ENCODE measurements around the gene RAP1A. TPM values are rescaled to one million over a fixed set of nuclear protein-coding genes. Genes with fewer than 3 reads are reported as not detected.
A peak's percentile ranks its signal among the peaks of the same experiment; 100 is the strongest.

Gene RAP1A
- polyA plus RNA-seq, 1 donor (not counting 4 experiments of a cell fraction or from before 2014, with no cell fraction given), result 70.3 TPM

DNA sequence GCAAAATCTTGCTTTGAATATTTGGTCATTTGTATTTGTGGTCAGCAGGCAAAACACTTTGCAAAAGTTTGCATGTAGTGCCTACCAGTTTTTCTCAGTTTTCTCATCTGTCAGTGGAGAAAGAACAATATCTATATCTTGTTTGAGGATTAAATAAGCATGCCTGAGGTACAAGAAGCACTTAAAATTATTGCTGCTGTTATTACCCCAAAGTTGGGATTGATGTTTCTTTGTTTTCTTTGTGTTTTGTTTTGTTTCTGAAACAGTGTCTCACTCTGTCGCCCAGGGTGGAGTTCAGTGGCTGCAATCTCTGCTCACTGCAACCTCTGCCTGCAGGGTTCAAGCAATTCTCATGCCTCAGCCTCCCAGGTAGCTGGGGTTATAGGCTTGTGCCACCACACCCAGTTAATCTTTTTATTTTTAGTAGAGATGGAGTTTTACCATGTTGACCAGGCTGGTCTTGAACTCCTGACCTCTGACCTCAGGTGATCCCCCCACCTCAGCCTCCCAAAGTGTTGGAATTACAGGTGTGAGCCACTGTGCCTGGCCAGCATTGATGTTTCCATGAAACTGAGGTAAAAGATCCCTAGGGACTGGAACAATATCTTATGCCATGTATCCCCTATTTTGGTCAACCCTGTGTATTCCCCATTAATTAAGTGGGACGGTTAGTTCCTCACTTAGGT lies 15.9 kb downstream of the RAP1A start:
- FAIRE-seq (no peak), DNase-seq (ENCODE audit: low read depth, low spot score) (no peak)
- TF ChIP-seq, protein P1, sequence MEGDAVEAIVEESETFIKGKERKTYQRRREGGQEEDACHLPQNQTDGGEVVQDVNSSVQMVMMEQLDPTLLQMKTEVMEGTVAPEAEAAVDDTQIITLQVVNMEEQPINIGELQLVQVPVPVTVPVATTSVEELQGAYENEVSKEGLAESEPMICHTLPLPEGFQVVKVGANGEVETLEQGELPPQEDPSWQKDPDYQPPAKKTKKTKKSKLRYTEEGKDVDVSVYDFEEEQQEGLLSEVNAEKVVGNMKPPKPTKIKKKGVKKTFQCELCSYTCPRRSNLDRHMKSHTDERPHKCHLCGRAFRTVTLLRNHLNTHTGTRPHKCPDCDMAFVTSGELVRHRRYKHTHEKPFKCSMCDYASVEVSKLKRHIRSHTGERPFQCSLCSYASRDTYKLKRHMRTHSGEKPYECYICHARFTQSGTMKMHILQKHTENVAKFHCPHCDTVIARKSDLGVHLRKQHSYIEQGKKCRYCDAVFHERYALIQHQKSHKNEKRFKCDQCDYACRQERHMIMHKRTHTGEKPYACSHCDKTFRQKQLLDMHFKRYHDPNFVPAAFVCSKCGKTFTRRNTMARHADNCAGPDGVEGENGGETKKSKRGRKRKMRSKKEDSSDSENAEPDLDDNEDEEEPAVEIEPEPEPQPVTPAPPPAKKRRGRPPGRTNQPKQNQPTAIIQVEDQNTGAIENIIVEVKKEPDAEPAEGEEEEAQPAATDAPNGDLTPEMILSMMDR (optimal IDR thresholded peaks at IDR 0.05 in 1 of 3, IDR thresholded peaks at IDR 0.05 in 1 of 3, conservative IDR thresholded peaks at IDR 0.05 in 1 of 3; ENCODE audit: extremely low read depth in 1 of 3, insufficient read depth in 2 of 3, low read length in 3 of 3), result no peak
- no peak overlapping the region for H3K4me2 ChIP-seq (ENCODE audit: control insufficient read depth, extremely low read depth, insufficient read depth, low read depth, low read length)
- no peak overlapping the region for H3K4me3 ChIP-seq (ENCODE audit: control insufficient read depth in 2 of 3, extremely low read depth in 1 of 3, insufficient read depth in 2 of 3, low read depth in 1 of 3, low read length in 3 of 3)
- H3K79me2 ChIP-seq (ENCODE audit: control insufficient read depth, insufficient read depth, low read length), result peaks cover 56% of the 10 kb centered on the region
- H3K36me3 ChIP-seq (ENCODE audit: control insufficient read depth in 2 of 2, extremely low read depth in 1 of 2, insufficient read depth in 2 of 2, low read length in 2 of 2), result no peaks in the 10 kb centered on the region
- no peak overlapping the region for H3K27ac ChIP-seq (ENCODE audit: control insufficient read depth, insufficient read depth, low read length)
- no peaks in the 10 kb centered on the region for H3K27me3 ChIP-seq (ENCODE audit: control insufficient read depth, extremely low read depth, insufficient read depth, low read length)
- no peak overlapping the region for H2AFZ ChIP-seq (ENCODE audit: control insufficient read depth, low read length)
- no peak overlapping the region for H3K9ac ChIP-seq (ENCODE audit: control insufficient read depth, extremely low read depth, insufficient read depth, low read length)
- dilution Hi-C loops (cut with MboI; ENCODE audit: extremely low pct_ligation_motif_present, low sequenced_read_pairs), result no loop called here
- H4K20me1 ChIP-seq (ENCODE audit: control insufficient read depth, extremely low read depth, insufficient read depth, low read length), result no peaks in the 10 kb centered on the region
- peaks cover 3% of the 10 kb centered on the region for H3K4me1 ChIP-seq (ENCODE audit: control insufficient read depth, extremely low read depth, insufficient read depth, low read length)
- H3K9me3 ChIP-seq (ENCODE audit: control insufficient read depth, low read depth, low read length), result no peaks in the 10 kb centered on the region
- no peaks in the 10 kb centered on the region for H3K9me1 ChIP-seq (ENCODE audit: control insufficient read depth, extremely low read depth, insufficient read depth, low read length)

DNA sequence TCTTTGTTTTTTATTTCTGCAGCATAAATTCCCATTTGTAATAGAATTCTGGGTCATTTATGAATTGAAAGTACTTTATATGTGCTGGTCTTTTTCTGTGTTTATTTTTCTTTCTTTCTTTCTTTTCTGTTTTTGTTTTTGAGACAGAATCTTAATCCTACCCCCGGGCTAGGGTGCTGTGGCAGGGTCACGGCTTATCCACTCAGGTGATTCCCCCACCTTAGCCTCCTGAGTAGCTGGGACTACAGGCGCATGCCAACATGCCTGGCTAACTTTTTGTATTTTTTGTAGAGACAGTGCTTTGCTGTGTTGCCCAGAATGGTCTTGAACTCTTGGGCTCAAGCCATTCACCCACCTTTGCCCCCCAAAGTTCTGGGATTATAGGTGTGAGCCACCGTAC lies 18.7 kb downstream of the RAP1A start:
- peaks cover 45% of the 10 kb centered on the region for H3K79me2 ChIP-seq (ENCODE audit: control insufficient read depth, insufficient read depth, low read length)
- H3K4me3 ChIP-seq (ENCODE audit: control insufficient read depth in 2 of 3, extremely low read depth in 1 of 3, insufficient read depth in 2 of 3, low read depth in 1 of 3, low read length in 3 of 3), result no peak overlapping the region
- H3K9ac ChIP-seq (ENCODE audit: control insufficient read depth, extremely low read depth, insufficient read depth, low read length), result no peak overlapping the region
- TF ChIP-seq, protein P1 (optimal IDR thresholded peaks at IDR 0.05 in 1 of 3, IDR thresholded peaks at IDR 0.05 in 1 of 3, conservative IDR thresholded peaks at IDR 0.05 in 1 of 3; ENCODE audit: extremely low read depth in 1 of 3, insufficient read depth in 2 of 3, low read length in 3 of 3), result no peak
- peak overlapping the region; percentile 61 for H3K4me2 ChIP-seq (ENCODE audit: control insufficient read depth, extremely low read depth, insufficient read depth, low read depth, low read length)
- H3K4me1 ChIP-seq (ENCODE audit: control insufficient read depth, extremely low read depth, insufficient read depth, low read length), result peaks cover 3% of the 10 kb centered on the region
- no peaks in the 10 kb centered on the region for H3K9me3 ChIP-seq (ENCODE audit: control insufficient read depth, low read depth, low read length)
- DNase-seq (ENCODE audit: low read depth, low spot score), result no peak
- FAIRE-seq, result no peak
- H3K27me3 ChIP-seq (ENCODE audit: control insufficient read depth, extremely low read depth, insufficient read depth, low read length), result no peaks in the 10 kb centered on the region
- H3K27ac ChIP-seq (ENCODE audit: control insufficient read depth, insufficient read depth, low read length), result no peak overlapping the region
- dilution Hi-C loops (cut with MboI; ENCODE audit: extremely low pct_ligation_motif_present, low sequenced_read_pairs), result no loop called here
- no peak overlapping the region for H2AFZ ChIP-seq (ENCODE audit: control insufficient read depth, low read length)
- no peaks in the 10 kb centered on the region for H3K36me3 ChIP-seq (ENCODE audit: control insufficient read depth in 2 of 2, extremely low read depth in 1 of 2, insufficient read depth in 2 of 2, low read length in 2 of 2)
- H3K9me1 ChIP-seq (ENCODE audit: control insufficient read depth, extremely low read depth, insufficient read depth, low read length), result no peaks in the 10 kb centered on the region
- H4K20me1 ChIP-seq (ENCODE audit: control insufficient read depth, extremely low read depth, insufficient read depth, low read length), result no peaks in the 10 kb centered on the region
